Lower lobe of right lung (tissue), 2 donors: ENCODE results near the gene LMNTD2. TPM values are rescaled to one million over a fixed set of nuclear protein-coding genes. Genes with fewer than 3 reads are reported as not detected.

Experiments used
- ATAC-seq, 2 donors: fragments of 200-7000 bp; cut with Tn5 transposase; one replicate each; pipeline ENCODE4 v1.9.1; 2020 to 2022; ENCODE audit warnings: mild to moderate bottlenecking in 2 of 2, moderate library complexity in 2 of 2
- DNase-seq: peaks from one replicate; pipeline ENCODE4 v3.0.0-alpha.2; 2020
- H3K27ac ChIP-seq: fragments of 200-600 bp; one replicate; pipeline ENCODE4 v1.8.0; 2022
- H3K27me3 ChIP-seq: fragments of 200-600 bp; one replicate; pipeline ENCODE4 v1.8.0; 2022; ENCODE audit warnings: low read depth
- H3K36me3 ChIP-seq: fragments of 200-600 bp; one replicate; pipeline ENCODE4 v1.8.0; 2022; ENCODE audit warnings: mild to moderate bottlenecking
- H3K4me1 ChIP-seq: fragments of 200-600 bp; one replicate; pipeline ENCODE4 v1.8.0; 2022
- H3K4me3 ChIP-seq: fragments of 200-600 bp; one replicate; pipeline ENCODE4 v1.8.0; 2022; ENCODE audit warnings: mild to moderate bottlenecking
- H3K9me3 ChIP-seq: fragments of 200-600 bp; one replicate; pipeline ENCODE4 v1.8.0; 2022
- CTCF ChIP-seq: fragments of 200-600 bp; IDR thresholded peaks from one replicate; pipeline ENCODE4 v1.8.0; 2022; ENCODE audit warnings: antibody characterized with exemption, mild to moderate bottlenecking
- intact Hi-C: fragments of 100-400 bp; cut with DNase I; formaldehyde crosslinking; loops from one replicate; pipeline ENCODE4 v1.11.0; 2022
- total RNA-seq: library from RNA; stranded (reverse); fragmentation: NEBNext Ultra II Directional; extraction: Animal tissue kit (Norgen Biotek cat#: 25700); gene quantifications from one replicate; pipeline ENCODE4 v1.2.1, GENCODE V29; 2021
- donor health status: DM: no; HTN: yes; CAD: no; lungs with severe emphysema.

Gene LMNTD2
- total RNA-seq, 1 donor from 2014 or later: 6.0 TPM

DNA sequence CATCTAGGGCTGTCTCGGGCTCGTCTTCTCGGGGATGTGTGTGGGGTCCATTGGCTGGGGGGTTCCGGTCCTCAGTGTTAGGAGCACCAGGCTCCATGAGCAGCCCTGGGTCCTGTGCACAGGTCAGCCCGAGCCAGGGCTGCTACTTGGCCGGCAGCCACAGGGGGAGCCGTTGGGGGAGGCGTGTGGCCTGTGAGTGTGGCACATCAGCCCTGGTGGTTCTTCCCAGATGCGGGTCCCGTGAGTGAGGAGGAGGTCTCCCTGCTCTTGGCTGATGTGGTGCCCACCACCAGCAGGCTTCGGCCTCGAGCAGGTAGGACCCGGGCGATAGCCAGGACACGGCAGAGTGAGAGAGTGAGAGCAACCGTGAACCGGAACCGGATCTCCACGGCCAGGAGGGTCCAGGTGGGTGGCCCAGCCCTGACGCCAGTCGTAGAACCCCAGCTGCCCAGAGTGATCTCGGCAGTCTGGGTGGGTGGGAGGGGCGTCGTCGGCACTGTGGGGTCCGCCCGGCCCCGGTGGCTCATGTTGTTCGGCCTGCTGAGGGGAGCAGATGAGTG lies 36.7 kb upstream of the LMNTD2 start:
- intact Hi-C loops: no loop called here
- Histone ChIP-seq H3K4me3 (no peak overlapping the region), H3K4me1 (no peaks in the 10 kb centered on the region), H3K27me3 (no peaks in the 10 kb centered on the region), H3K27ac (no peak overlapping the region), H3K9me3 (no peaks in the 10 kb centered on the region), H3K36me3 (peaks cover 100% of the 10 kb centered on the region)
- ATAC-seq: no peak
- TF ChIP-seq CTCF: no peak
- no peak for DNase-seq

GRCh38 chr11:596374-596773 lies 35.8 kb upstream of the LMNTD2 start:
- Histone ChIP-seq H3K4me3 (no peak overlapping the region), H3K27ac (no peak overlapping the region), H3K9me3 (no peaks in the 10 kb centered on the region), H3K36me3 (peaks cover 98% of the 10 kb centered on the region), H3K4me1 (no peaks in the 10 kb centered on the region), H3K27me3 (no peaks in the 10 kb centered on the region)
- DNase-seq: no peak
- ATAC-seq: no peak
- no peak for TF ChIP-seq CTCF
- intact Hi-C loops: no loop called here

DNA sequence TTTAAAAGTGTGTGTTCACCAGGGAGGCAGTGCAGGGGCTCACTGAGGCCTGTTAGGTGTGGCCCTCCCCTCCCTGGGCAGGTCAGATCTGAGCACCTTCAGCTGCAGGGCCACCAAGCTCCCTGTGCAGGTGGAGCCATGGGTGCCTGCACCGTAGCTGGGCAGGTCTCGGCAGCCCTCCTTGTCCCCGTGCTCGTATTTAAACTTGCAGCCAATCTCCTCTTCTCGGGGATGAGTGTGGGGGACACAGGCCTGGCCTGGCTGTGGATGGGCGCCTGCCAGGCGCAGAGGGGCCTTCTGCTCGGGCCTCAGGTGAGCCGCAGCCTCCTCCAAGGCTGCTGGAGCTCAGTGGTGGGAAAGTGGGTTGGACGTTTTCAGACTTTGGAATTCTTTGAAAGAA lies 34.9 kb upstream of the LMNTD2 start:
- H3K27ac ChIP-seq: no peak overlapping the region

DNA sequence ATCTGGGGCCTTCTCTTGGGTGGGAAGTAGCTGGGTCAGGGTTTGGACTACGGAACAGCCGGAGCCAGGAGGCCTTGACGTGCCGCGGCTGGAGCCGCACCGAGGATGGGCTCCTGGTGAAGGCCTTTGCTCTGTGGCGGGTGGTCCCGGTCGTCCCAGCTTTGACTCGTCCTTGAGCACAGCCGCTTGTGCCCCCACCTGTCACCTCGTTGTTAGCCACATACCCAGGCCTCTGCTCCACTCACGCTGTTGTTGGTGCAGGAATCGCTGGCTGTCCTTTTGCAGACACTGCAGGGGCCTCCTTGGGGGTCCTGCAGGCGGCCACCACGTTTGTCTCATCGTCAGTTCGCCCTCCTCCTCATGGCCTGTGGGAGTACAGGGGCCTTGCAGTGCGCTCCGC lies 32.8 kb upstream of the LMNTD2 start:
- no peak for TF ChIP-seq CTCF
- ATAC-seq: no peak
- Histone ChIP-seq H3K27ac (no peak overlapping the region), H3K9me3 (no peaks in the 10 kb centered on the region), H3K27me3 (no peaks in the 10 kb centered on the region), H3K4me1 (no peaks in the 10 kb centered on the region), H3K4me3 (no peak overlapping the region), H3K36me3 (peaks cover 98% of the 10 kb centered on the region)
- intact Hi-C loops: no loop called here
- DNase-seq: no peak

More for the DNA sequence above, 34.9 kb upstream of the LMNTD2 start:
- DNase-seq (no peak), ATAC-seq (no peak)
- no peaks in the 10 kb centered on the region for H3K9me3 ChIP-seq
- TF ChIP-seq CTCF: no peak
- intact Hi-C loops: no loop called here
- H3K27me3 ChIP-seq: no peaks in the 10 kb centered on the region
- H3K4me1 ChIP-seq: no peaks in the 10 kb centered on the region
- peaks cover 98% of the 10 kb centered on the region for H3K36me3 ChIP-seq
- no peak overlapping the region for H3K4me3 ChIP-seq

- intact Hi-C loops: no loop called here
- Histone ChIP-seq H3K36me3 (peaks cover 98% of the 10 kb centered on the region), H3K27ac (no peak overlapping the region), H3K9me3 (no peaks in the 10 kb centered on the region), H3K4me3 (no peak overlapping the region), H3K27me3 (no peaks in the 10 kb centered on the region), H3K4me1 (peaks cover 4% of the 10 kb centered on the region)
- ATAC-seq (no peak), DNase-seq (no peak)
- no peak for TF ChIP-seq CTCF
These were observed 32.4 kb upstream of the LMNTD2 start for GRCh38 chr11:592918-593317.

GRCh38 chr11:592501-592900 lies 32.0 kb upstream of the LMNTD2 start:
- no peak for TF ChIP-seq CTCF
- H3K9me3 ChIP-seq: no peaks in the 10 kb centered on the region
- H3K36me3 ChIP-seq: peaks cover 98% of the 10 kb centered on the region
- no peak for ATAC-seq
- H3K4me1 ChIP-seq: peaks cover 8% of the 10 kb centered on the region
- H3K27me3 ChIP-seq: no peaks in the 10 kb centered on the region
- intact Hi-C loops: no loop called here
- no peak for DNase-seq
- H3K4me3 ChIP-seq: no peak overlapping the region
- H3K27ac ChIP-seq: no peak overlapping the region
